Umbilical cord (tissue), 2 donors: Measurements from ENCODE around the gene RNU5B-1. TPM values are rescaled to one million over a fixed set of nuclear protein-coding genes. Genes with fewer than 3 reads are reported as not detected.
A peak's percentile ranks its signal among the peaks of the same experiment; 100 is the strongest.
"Not testable (repeated sequence)": the region's sequence is repeated elsewhere in the genome, so short reads cannot be mapped to it uniquely, and the experiment has no call there.

ENCODE experiments used
- DNase-seq: peaks from one replicate; pipeline ENCODE4 v3.0.0-alpha.2; 2015; ENCODE audit warnings: low spot score
- total RNA-seq: library from RNA; depleted of rRNA; stranded (reverse); fragments of >200 nt; gene quantifications from one replicate; pipeline ENCODE4 v1.2.3, GENCODE V29; 2014; ENCODE audit warnings: low replicate concordance; ENCODE audit not compliant: insufficient read depth

The RNU5B-1 gene
- total RNA-seq, 1 donor from 2014 or later = not detected

GRCh38 chr15:65343374-65343981 lies 39.0 kb downstream of the RNU5B-1 start:
- DNase-seq = no peak

- no peak for DNase-seq
Observed at GRCh38 chr15:65344214-65344913, 39.9 kb downstream of the RNU5B-1 start.

GRCh38 chr15:65344914-65345275 lies 40.4 kb downstream of the RNU5B-1 start:
- DNase-seq = no peak

- peak; percentile 35 for DNase-seq
Observed at GRCh38 chr15:65346856-65347598, 42.5 kb downstream of the RNU5B-1 start.

GRCh38 chr15:65347756-65348155 lies 43.3 kb downstream of the RNU5B-1 start:
- DNase-seq = not testable (repeated sequence)

GRCh38 chr15:65349338-65349737 lies 44.9 kb downstream of the RNU5B-1 start:
- DNase-seq = no peak

- DNase-seq = not testable (repeated sequence)
Observed at GRCh38 chr15:65351972-65352371, 47.5 kb downstream of the RNU5B-1 start.

Other genes starting within 250 kb of the RNU5B-1 start
- 107 TPM for gene RASL12, start 236.7 kb upstream of the RNU5B-1 start, total RNA-seq
- not detected for gene KBTBD13, start 227.9 kb upstream of the RNU5B-1 start, total RNA-seq
- gene UBAP1L, start 189.5 kb upstream of the RNU5B-1 start, total RNA-seq = 2.2 TPM
- gene PDCD7, start 170.9 kb upstream of the RNU5B-1 start, total RNA-seq = 11.6 TPM
- 48.4 TPM for gene CLPX, start 119.3 kb upstream of the RNU5B-1 start, total RNA-seq
- 70.3 TPM for gene CILP, start 93.2 kb upstream of the RNU5B-1 start, total RNA-seq
- gene PARP16, start 17.8 kb upstream of the RNU5B-1 start, total RNA-seq = 3.4 TPM
- gene RNU5A-1, start 8.6 kb upstream of the RNU5B-1 start, total RNA-seq = not detected
- 2.6 TPM for gene IGDCC3, start 73.3 kb downstream of the RNU5B-1 start, total RNA-seq
- gene IGDCC4, start 118.3 kb downstream of the RNU5B-1 start, total RNA-seq = 37.3 TPM
- gene DPP8, start 213.0 kb downstream of the RNU5B-1 start, total RNA-seq = 28.2 TPM
- 48.6 TPM for gene HACD3, start 225.8 kb downstream of the RNU5B-1 start, total RNA-seq